ENCODE data around the gene PIGH. TPM values are rescaled to one million over a fixed set of nuclear protein-coding genes. Genes with fewer than 3 reads are reported as not detected.

PIGH gene
- total and polyA plus RNA-seq, 2 of the 13 experiments (the other 11 are each of a cell fraction or from before 2014, with no cell fraction given) = 30.0 to 43.5 TPM

DNA sequence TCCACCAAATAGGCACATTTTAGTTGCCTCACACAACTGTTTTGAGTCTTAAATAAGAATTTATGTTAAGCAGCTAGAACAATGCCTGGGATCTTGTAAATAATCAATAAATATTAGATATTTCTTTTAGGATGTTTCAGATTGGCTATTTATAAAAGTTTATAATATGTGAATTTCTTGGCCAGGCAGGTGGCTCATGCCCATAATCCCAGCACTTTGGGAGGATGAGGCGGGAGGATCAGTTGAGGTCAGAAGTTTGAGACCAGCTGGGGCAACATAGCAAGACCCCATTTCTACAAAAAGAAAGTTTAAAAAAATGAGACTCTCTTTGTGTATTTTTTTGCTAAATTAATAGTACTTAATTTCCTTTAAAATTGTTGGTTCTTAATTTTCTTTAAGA, 41.4 kb upstream of the PIGH start:
- Histone ChIP-seq H3K9ac (ENCODE audit: insufficient read depth, low read depth, low read length) (no peak overlapping the region), H3K27ac (ENCODE audit: extremely low read length, insufficient read depth, low read length) (no peak overlapping the region), H2AFZ (ENCODE audit: low read length) (no peak overlapping the region), H3K36me3 (replicated peaks in 1 of 2; ENCODE audit: control insufficient read depth in 1 of 2, insufficient read depth in 2 of 2, low read length in 2 of 2) (peaks cover 17 to 23% of the 10 kb centered on the region in 2 experiments; a peak in 4 of 5 replicates), H3K79me2 (ENCODE audit: insufficient read depth, low read length) (no peaks in the 10 kb centered on the region), H3K4me1 (ENCODE audit: insufficient read depth, low read length) (peaks cover 3% of the 10 kb centered on the region; the same call in 1 of the 2 replicates), H3K9me3 (ENCODE audit: low read length) (no peaks in the 10 kb centered on the region), H4K20me1 (ENCODE audit: insufficient read depth, low read length) (no peaks in the 10 kb centered on the region), H3K4me3 (replicated peaks in 1 of 3; ENCODE audit: insufficient read depth in 1 of 3, low read depth in 2 of 3, low read length in 3 of 3) (no peak overlapping the region), H3K27me3 (ENCODE audit: control insufficient read depth in 1 of 2, insufficient read depth in 2 of 2, low read length in 2 of 2) (no peaks in the 10 kb centered on the region), H3K4me2 (ENCODE audit: low read depth, low read length) (no peak overlapping the region)
- intact Hi-C loops (cut with micrococcal nuclease; ENCODE audit: unreplicated experiment) (no loop called here), in situ Hi-C loops (cut with HindIII; ENCODE audit: extremely low pct_ligation_motif_present, low pct_unique_long_range_greater_than_20kb) (no loop called here)
- CTCF ChIA-PET (ENCODE audit: low intra/inter-chr PET ratio, low total read pairs) = no interaction called here
- no peak for ATAC-seq
- no peak for DNase-seq (ENCODE audit: low spot score)
- POLR2A ChIA-PET = no interaction called here
- no peak for FAIRE-seq
- TF ChIP-seq ZNF121 (CRISPR knock-in tag; IDR thresholded peaks at IDR 0.05) = peak; percentile 55; the same call in 1 of the 2 replicates
- TF ChIP-seq, protein P1, sequence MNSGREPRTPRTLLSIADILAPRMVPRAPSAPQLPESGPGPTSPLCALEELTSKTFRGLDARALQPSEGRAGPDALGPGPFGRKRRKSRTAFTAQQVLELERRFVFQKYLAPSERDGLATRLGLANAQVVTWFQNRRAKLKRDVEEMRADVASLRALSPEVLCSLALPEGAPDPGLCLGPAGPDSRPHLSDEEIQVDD (CRISPR knock-in tag; IDR thresholded peaks at IDR 0.05; ENCODE audit: borderline replicate concordance) = no peak
- no TSS peak for BruUV-seq (replicated peaks)
- WGBS (ENCODE audit: low lambda C conversion rate) = 96% methylated on average over 1 of the region's 1 CpG

DNA sequence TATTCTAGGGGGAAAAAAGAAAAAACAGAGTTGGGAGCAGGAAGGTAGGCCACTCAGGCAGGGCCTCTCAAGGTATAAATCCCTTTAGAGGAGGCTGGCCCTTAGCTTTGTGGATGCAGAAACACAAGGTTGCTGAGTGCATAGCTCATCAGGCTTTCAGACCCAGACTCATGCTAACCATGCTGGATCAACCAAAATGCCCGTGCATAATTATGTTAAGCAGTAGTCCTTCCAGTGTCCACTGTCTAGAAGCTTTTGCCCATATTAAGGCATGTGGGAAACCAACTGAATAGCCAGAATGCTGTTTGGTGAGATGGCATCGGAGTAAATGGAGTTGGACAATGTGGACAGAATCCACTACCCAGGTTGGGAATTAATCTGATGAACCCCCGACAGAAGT, 38.6 kb upstream of the PIGH start:
- no peak overlapping the region for H3K4me3 ChIP-seq (replicated peaks in 1 of 3; ENCODE audit: insufficient read depth in 1 of 3, low read depth in 2 of 3, low read length in 3 of 3)
- CTCF ChIA-PET (ENCODE audit: low intra/inter-chr PET ratio, low total read pairs) = no interaction called here
- H4K20me1 ChIP-seq (ENCODE audit: insufficient read depth, low read length) = no peaks in the 10 kb centered on the region
- no peak for DNase-seq (ENCODE audit: low spot score)
- in situ Hi-C loops (cut with HindIII; ENCODE audit: extremely low pct_ligation_motif_present, low pct_unique_long_range_greater_than_20kb) = no loop called here
- H3K36me3 ChIP-seq (replicated peaks in 1 of 2; ENCODE audit: control insufficient read depth in 1 of 2, insufficient read depth in 2 of 2, low read length in 2 of 2) = peaks cover 8 to 12% of the 10 kb centered on the region in 2 experiments; a peak in 4 of 5 replicates
- H3K9me3 ChIP-seq (ENCODE audit: low read length) = no peaks in the 10 kb centered on the region
- ATAC-seq = no peak
- intact Hi-C loops (cut with micrococcal nuclease; ENCODE audit: unreplicated experiment) = no loop called here
- H3K79me2 ChIP-seq (ENCODE audit: insufficient read depth, low read length) = no peaks in the 10 kb centered on the region
- no peak for FAIRE-seq
- no peak overlapping the region for H3K4me2 ChIP-seq (ENCODE audit: low read depth, low read length)
- no TSS peak for BruUV-seq (replicated peaks)
- POLR2A ChIA-PET = no interaction called here
- WGBS (ENCODE audit: low lambda C conversion rate) = 94% methylated on average over 3 of the region's 3 CpGs
- peaks cover 9% of the 10 kb centered on the region; the same call in 1 of the 2 replicates for H3K4me1 ChIP-seq (ENCODE audit: insufficient read depth, low read length)
- H3K27me3 ChIP-seq (ENCODE audit: control insufficient read depth in 1 of 2, insufficient read depth in 2 of 2, low read length in 2 of 2) = no peaks in the 10 kb centered on the region
- TF ChIP-seq KLF13 (CRISPR knock-in tag; IDR thresholded peaks at IDR 0.05) = no peak
- no peak for TF ChIP-seq HOXA7 (CRISPR knock-in tag; IDR thresholded peaks at IDR 0.05)
- no peak for TF ChIP-seq ZNF878 (CRISPR knock-in tag; IDR thresholded peaks at IDR 0.05)
- TF ChIP-seq RARA (CRISPR knock-in tag; IDR thresholded peaks at IDR 0.05) = no peak
- no peak for TF ChIP-seq HINFP (CRISPR knock-in tag; IDR thresholded peaks at IDR 0.05; ENCODE audit: low read depth)
- TF ChIP-seq DR1 (CRISPR knock-in tag; IDR thresholded peaks at IDR 0.05) = no peak
- H3K27ac ChIP-seq (ENCODE audit: extremely low read length, insufficient read depth, low read length) = no peak overlapping the region
- H3K9ac ChIP-seq (ENCODE audit: insufficient read depth, low read depth, low read length) = no peak overlapping the region
- no peak overlapping the region for H2AFZ ChIP-seq (ENCODE audit: low read length)

All from HepG2 (cell line).